ENCODE measurements around the gene DMXL1. TPM values are rescaled to one million over a fixed set of nuclear protein-coding genes. Genes with fewer than 3 reads are reported as not detected.

The DMXL1 gene
- total RNA-seq, 1 experiment from 2014 or later: 20.6 TPM

- POLR2A ChIA-PET (ENCODE audit: unreplicated experiment): no interaction called here
- CTCF ChIA-PET: no interaction called here
Measured at GRCh38 chr5:119083679-119084078, 12.8 kb downstream of the DMXL1 start.

GRCh38 chr5:119088438-119088837 lies 17.6 kb downstream of the DMXL1 start:
- Histone ChIP-seq H3K79me2 (ENCODE audit: low read length) (peaks cover 19% of the 10 kb centered on the region), H3K9ac (ENCODE audit: low read length) (no peak overlapping the region), H2AFZ (ENCODE audit: low read length) (no peak overlapping the region), H3K4me1 (ENCODE audit: insufficient read depth, low read length) (no peaks in the 10 kb centered on the region), H3K4me2 (ENCODE audit: low read length) (no peak overlapping the region), H3K4me3 (ENCODE audit: low read length) (no peak overlapping the region), H3K9me2 (replicated peaks; ENCODE audit: low read length) (no peaks in the 10 kb centered on the region), H4K20me1 (ENCODE audit: low read length) (no peaks in the 10 kb centered on the region), H3K9me3 (ENCODE audit: low read length) (no peaks in the 10 kb centered on the region), H3K36me3 (ENCODE audit: low read depth, low read length) (no peaks in the 10 kb centered on the region), H3F3A (ENCODE audit: low read length, unreplicated experiment) (no peaks in the 10 kb centered on the region), H3K27ac (ENCODE audit: low read length) (no peak overlapping the region), H3K27me3 (ENCODE audit: low read length) (no peaks in the 10 kb centered on the region)
- DNase-seq (no peak), ATAC-seq (no peak)
- ChIA-PET CTCF (no interaction called here), POLR2A (ENCODE audit: unreplicated experiment) (no interaction called here)
- intact Hi-C loops (cut with micrococcal nuclease): no loop called here
- no peak for TF ChIP-seq CTCF (conservative IDR thresholded peaks at IDR 0.05; ENCODE audit: low read depth, low read length)
- no TSS peak for BruUV-seq (replicated peaks)

More at GRCh38 chr5:119083679-119084078, 12.8 kb downstream of the DMXL1 start:
- Histone ChIP-seq H3K79me2 (ENCODE audit: low read length) (peaks cover 28% of the 10 kb centered on the region), H3F3A (ENCODE audit: low read length, unreplicated experiment) (no peaks in the 10 kb centered on the region), H3K27ac (ENCODE audit: low read length) (no peak overlapping the region), H4K20me1 (ENCODE audit: low read length) (peaks cover 2% of the 10 kb centered on the region; the same call in 1 of the 2 replicates), H3K9me3 (ENCODE audit: low read length) (no peaks in the 10 kb centered on the region), H2AFZ (ENCODE audit: low read length) (no peak overlapping the region), H3K4me3 (ENCODE audit: low read length) (no peak overlapping the region), H3K9ac (ENCODE audit: low read length) (no peak overlapping the region), H3K36me3 (ENCODE audit: low read depth, low read length) (no peaks in the 10 kb centered on the region), H3K27me3 (ENCODE audit: low read length) (no peaks in the 10 kb centered on the region), H3K9me2 (replicated peaks; ENCODE audit: low read length) (no peaks in the 10 kb centered on the region), H3K4me2 (ENCODE audit: low read length) (no peak overlapping the region), H3K4me1 (ENCODE audit: insufficient read depth, low read length) (no peaks in the 10 kb centered on the region)
- no peak for ATAC-seq
- intact Hi-C loops (cut with micrococcal nuclease): no loop called here
- DNase-seq: no peak
- BruUV-seq (replicated peaks): no TSS peak
- no peak for TF ChIP-seq EZH2 (IDR thresholded peaks at IDR 0.05; ENCODE audit: low read length, unreplicated experiment)
- no peak for TF ChIP-seq CTCF (conservative IDR thresholded peaks at IDR 0.05; ENCODE audit: low read depth, low read length)
- no peak for TF ChIP-seq EZH2phosphoT487 (IDR thresholded peaks at IDR 0.05; ENCODE audit: borderline replicate concordance, low read length)

- CTCF ChIA-PET: no interaction called here
- peaks cover 12% of the 10 kb centered on the region for H3K79me2 ChIP-seq (ENCODE audit: low read length)
- no peaks in the 10 kb centered on the region for H3F3A ChIP-seq (ENCODE audit: low read length, unreplicated experiment)
- ATAC-seq (no peak), DNase-seq (no peak)
- H2AFZ ChIP-seq (ENCODE audit: low read length): no peak overlapping the region
- H3K4me3 ChIP-seq (ENCODE audit: low read length): no peak overlapping the region
- no peak overlapping the region for H3K9ac ChIP-seq (ENCODE audit: low read length)
- H3K4me1 ChIP-seq (ENCODE audit: insufficient read depth, low read length): no peaks in the 10 kb centered on the region
- H3K27me3 ChIP-seq (ENCODE audit: low read length): no peaks in the 10 kb centered on the region
- H3K27ac ChIP-seq (ENCODE audit: low read length): no peak overlapping the region
- no peak overlapping the region for H3K4me2 ChIP-seq (ENCODE audit: low read length)
- H4K20me1 ChIP-seq (ENCODE audit: low read length): no peaks in the 10 kb centered on the region
- no peaks in the 10 kb centered on the region for H3K9me3 ChIP-seq (ENCODE audit: low read length)
- intact Hi-C loops (cut with micrococcal nuclease): no loop called here
- no peaks in the 10 kb centered on the region for H3K9me2 ChIP-seq (replicated peaks; ENCODE audit: low read length)
- POLR2A ChIA-PET (ENCODE audit: unreplicated experiment): no interaction called here
- no TSS peak for BruUV-seq (replicated peaks)
- no peaks in the 10 kb centered on the region for H3K36me3 ChIP-seq (ENCODE audit: low read depth, low read length)
- TF ChIP-seq EZH2phosphoT487 (IDR thresholded peaks at IDR 0.05; ENCODE audit: borderline replicate concordance, low read length): no peak
- TF ChIP-seq CTCF (conservative IDR thresholded peaks at IDR 0.05; ENCODE audit: low read depth, low read length): no peak
- no peak for TF ChIP-seq EZH2 (IDR thresholded peaks at IDR 0.05; ENCODE audit: low read length, unreplicated experiment)
Measured at GRCh38 chr5:119095611-119096010, 24.7 kb downstream of the DMXL1 start.
